Measurements from ENCODE around the gene NTSR1. TPM values are rescaled to one million over a fixed set of nuclear protein-coding genes. Genes with fewer than 3 reads are reported as not detected.

Gene NTSR1
- total RNA-seq, 1 donor from 2014 or later: not detected

DNA sequence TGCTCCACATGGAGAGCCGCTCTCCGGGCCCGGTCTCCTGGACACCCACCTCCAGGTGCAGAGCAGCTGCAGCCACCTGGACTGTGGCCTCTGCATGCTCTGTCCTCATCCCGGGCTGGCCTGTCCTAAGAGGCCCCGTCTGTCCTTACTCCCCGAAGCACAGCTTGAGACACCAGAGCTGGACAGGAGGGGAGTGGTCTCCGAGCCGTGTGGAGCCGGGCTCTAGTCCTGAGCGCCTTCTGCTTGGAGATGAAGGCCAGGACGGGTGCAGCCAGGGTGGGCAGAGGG, 6.7 kb upstream of the NTSR1 start:
- no peak overlapping the region for H3K4me3 Mint-ChIP-seq
- no peak overlapping the region for H3K27ac Mint-ChIP-seq (ENCODE audit: unreplicated experiment)
- H3K4me1 Mint-ChIP-seq: peaks cover 11% of the 10 kb centered on the region
- H3K9me3 Mint-ChIP-seq: no peaks in the 10 kb centered on the region
- no peak for DNase-seq (ENCODE audit: low read depth, low spot score)
- H3K36me3 Mint-ChIP-seq (ENCODE audit: low read depth): no peaks in the 10 kb centered on the region
- peaks cover 18% of the 10 kb centered on the region for H3K27me3 Mint-ChIP-seq (ENCODE audit: low read depth)
- TF ChIP-seq, protein P1, sequence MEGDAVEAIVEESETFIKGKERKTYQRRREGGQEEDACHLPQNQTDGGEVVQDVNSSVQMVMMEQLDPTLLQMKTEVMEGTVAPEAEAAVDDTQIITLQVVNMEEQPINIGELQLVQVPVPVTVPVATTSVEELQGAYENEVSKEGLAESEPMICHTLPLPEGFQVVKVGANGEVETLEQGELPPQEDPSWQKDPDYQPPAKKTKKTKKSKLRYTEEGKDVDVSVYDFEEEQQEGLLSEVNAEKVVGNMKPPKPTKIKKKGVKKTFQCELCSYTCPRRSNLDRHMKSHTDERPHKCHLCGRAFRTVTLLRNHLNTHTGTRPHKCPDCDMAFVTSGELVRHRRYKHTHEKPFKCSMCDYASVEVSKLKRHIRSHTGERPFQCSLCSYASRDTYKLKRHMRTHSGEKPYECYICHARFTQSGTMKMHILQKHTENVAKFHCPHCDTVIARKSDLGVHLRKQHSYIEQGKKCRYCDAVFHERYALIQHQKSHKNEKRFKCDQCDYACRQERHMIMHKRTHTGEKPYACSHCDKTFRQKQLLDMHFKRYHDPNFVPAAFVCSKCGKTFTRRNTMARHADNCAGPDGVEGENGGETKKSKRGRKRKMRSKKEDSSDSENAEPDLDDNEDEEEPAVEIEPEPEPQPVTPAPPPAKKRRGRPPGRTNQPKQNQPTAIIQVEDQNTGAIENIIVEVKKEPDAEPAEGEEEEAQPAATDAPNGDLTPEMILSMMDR (conservative IDR thresholded peaks at IDR 0.05): no peak

GRCh38 chr20:62702895-62703852, 5.5 kb upstream of the NTSR1 start:
- H3K27ac Mint-ChIP-seq (ENCODE audit: unreplicated experiment): no peak overlapping the region
- H3K27me3 Mint-ChIP-seq (ENCODE audit: low read depth): peaks cover 29% of the 10 kb centered on the region

DNA sequence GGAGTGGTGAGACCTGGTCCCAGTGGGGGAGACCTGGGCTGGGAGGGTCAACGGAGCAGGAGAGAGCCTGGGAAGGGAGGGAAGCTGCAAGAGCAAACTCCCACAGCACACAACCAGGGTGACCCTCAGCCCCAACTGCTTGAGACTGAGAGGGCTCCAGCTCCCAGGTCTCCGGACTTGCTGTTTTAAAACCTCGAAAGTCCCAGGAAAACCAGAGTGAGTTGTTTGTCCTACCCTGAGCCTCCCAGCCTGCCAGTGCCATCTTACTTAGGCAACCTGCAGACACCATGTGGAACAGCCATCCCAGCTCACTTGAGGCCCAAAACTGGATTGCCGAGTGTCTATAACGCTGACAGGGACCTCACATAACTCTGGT, 4.8 kb upstream of the NTSR1 start:
- TF ChIP-seq, protein P1 (conservative IDR thresholded peaks at IDR 0.05): no peak
- Mint-ChIP-seq H3K4me1 (no peaks in the 10 kb centered on the region), H3K27ac (ENCODE audit: unreplicated experiment) (no peak overlapping the region), H3K36me3 (ENCODE audit: low read depth) (no peaks in the 10 kb centered on the region), H3K4me3 (no peak overlapping the region), H3K9me3 (no peaks in the 10 kb centered on the region), H3K27me3 (ENCODE audit: low read depth) (peaks cover 30% of the 10 kb centered on the region)
- DNase-seq (ENCODE audit: low read depth, low spot score): no peak

More at GRCh38 chr20:62702895-62703852, 5.5 kb upstream of the NTSR1 start:
- H3K9me3 Mint-ChIP-seq: no peaks in the 10 kb centered on the region
- no peaks in the 10 kb centered on the region for H3K4me1 Mint-ChIP-seq
- no peak for DNase-seq (ENCODE audit: low read depth, low spot score)
- no peaks in the 10 kb centered on the region for H3K36me3 Mint-ChIP-seq (ENCODE audit: low read depth)
- no peak overlapping the region for H3K4me3 Mint-ChIP-seq
- TF ChIP-seq, protein P1 (conservative IDR thresholded peaks at IDR 0.05): no peak

DNA sequence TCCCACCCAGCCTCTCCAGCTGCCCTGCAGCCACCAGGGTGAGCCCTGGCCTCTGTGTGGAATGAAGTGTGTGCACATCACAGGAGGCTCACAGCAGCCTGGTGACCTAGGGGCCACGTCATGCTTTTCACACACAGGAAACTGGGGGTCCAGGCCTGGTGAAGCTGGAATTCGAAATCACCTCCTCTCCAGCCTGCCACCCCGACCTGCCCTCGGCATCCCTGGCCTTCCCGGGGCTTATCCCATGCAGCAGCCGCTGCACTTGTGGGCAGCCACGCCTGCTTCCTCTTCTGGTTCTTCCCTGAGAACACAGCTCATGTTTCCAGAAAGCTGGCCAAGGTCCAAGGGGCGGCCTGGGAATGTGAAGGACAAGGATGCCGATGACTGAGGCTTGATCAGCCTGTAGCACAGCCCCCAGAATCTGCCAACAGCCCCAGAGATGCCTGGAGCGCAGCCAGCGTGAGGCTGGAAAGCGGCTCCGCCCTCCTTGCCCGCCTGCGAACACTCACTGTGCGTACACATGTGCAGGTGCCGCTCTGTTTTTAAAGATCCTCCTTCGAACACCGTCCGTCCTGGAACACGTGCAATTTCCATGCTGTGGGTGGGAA, 4.2 kb upstream of the NTSR1 start:
- Mint-ChIP-seq H3K27me3 (ENCODE audit: low read depth) (peaks cover 34% of the 10 kb centered on the region), H3K4me3 (no peak overlapping the region), H3K4me1 (no peaks in the 10 kb centered on the region), H3K9me3 (no peaks in the 10 kb centered on the region), H3K36me3 (ENCODE audit: low read depth) (no peaks in the 10 kb centered on the region), H3K27ac (ENCODE audit: unreplicated experiment) (no peak overlapping the region)
- TF ChIP-seq, protein P1 (conservative IDR thresholded peaks at IDR 0.05): no peak
- DNase-seq (ENCODE audit: low read depth, low spot score): no peak

GRCh38 chr20:62705627-62706026, 3.0 kb upstream of the NTSR1 start:
- H3K9me3 Mint-ChIP-seq: no peaks in the 10 kb centered on the region
- TF ChIP-seq, protein P1 (conservative IDR thresholded peaks at IDR 0.05): no peak
- no peak overlapping the region for H3K4me3 Mint-ChIP-seq
- no peaks in the 10 kb centered on the region for H3K4me1 Mint-ChIP-seq
- H3K27ac Mint-ChIP-seq (ENCODE audit: unreplicated experiment): no peak overlapping the region
- H3K36me3 Mint-ChIP-seq (ENCODE audit: low read depth): no peaks in the 10 kb centered on the region
- H3K27me3 Mint-ChIP-seq (ENCODE audit: low read depth): peaks cover 46% of the 10 kb centered on the region
- DNase-seq (ENCODE audit: low read depth, low spot score): no peak
